PC-9 (cell line): Measurements from ENCODE around the gene REXO5. TPM values are rescaled to one million over a fixed set of nuclear protein-coding genes. Genes with fewer than 3 reads are reported as not detected.

Experiments used
- BruUV-seq: library from RNA; stranded (reverse); fragments of 400-500 nt; replicated peaks from 2 replicates; lab custom pipeline; 2021; lab: Mats Ljungman, UMichigan
- CTCF ChIA-PET: fragments of 300-600 bp; sonication (Branson Sonifier 250); formaldehyde crosslinking; loops from one replicate; lab custom pipeline; 2022; ENCODE audit warnings: antibody characterized with exemption; lab: Charles Lee
- POLR2A ChIA-PET: fragments of 300-600 bp; sonication (Branson Sonifier 250); formaldehyde crosslinking; loops from one replicate; lab custom pipeline; 2022; ENCODE audit warnings: antibody characterized with exemption; ENCODE audit not compliant: unreplicated experiment; lab: Charles Lee
- DNase-seq, 2 experiments: peaks; one replicate each; pipeline versions ENCODE4 v3.0.0 to v3.0.0-alpha.2; 2015 to 2022; ENCODE audit warnings: mixed read lengths in 1 of 2
- H2AFZ ChIP-seq: fragments of 200-600 bp; sonication (generic); 2 replicates; pipeline ENCODE4 v1.8.1; 2017; ENCODE audit warnings: antibody characterized with exemption
- H3F3A ChIP-seq: fragments of 200-600 bp; sonication (generic); 2 replicates; pipeline ENCODE4 v1.8.1; 2017; ENCODE audit warnings: antibody characterized with exemption, mild to moderate bottlenecking, low read depth; ENCODE audit not compliant: insufficient read depth
- H3K27ac ChIP-seq: fragments of 200-600 bp; sonication (generic); 2 replicates; pipeline ENCODE4 v1.6.1; 2016; ENCODE audit warnings: mixed run types
- H3K27me3 ChIP-seq: fragments of 200-600 bp; sonication (generic); 2 replicates; pipeline ENCODE4 v1.6.1; 2016; ENCODE audit warnings: low read depth, mixed run types; ENCODE audit not compliant: insufficient read depth
- H3K36me3 ChIP-seq: fragments of 200-600 bp; sonication (generic); 2 replicates; pipeline ENCODE4 v1.6.1; 2016; ENCODE audit warnings: low read depth, mixed run types
- H3K4me1 ChIP-seq: fragments of 200-600 bp; sonication (generic); replicated peaks from 2 replicates; pipeline ENCODE4 v1.6.1; 2016; ENCODE audit warnings: mixed run types; ENCODE audit not compliant: insufficient read depth
- H3K4me2 ChIP-seq: fragments of 200-600 bp; sonication (generic); 2 replicates; pipeline ENCODE4 v1.6.1; 2017; ENCODE audit warnings: mixed run types
- H3K4me3 ChIP-seq: fragments of 200-600 bp; sonication (generic); 2 replicates; pipeline ENCODE4 v1.6.1; 2016; ENCODE audit warnings: mixed run types
- H3K79me2 ChIP-seq: fragments of 200-600 bp; sonication (generic); 2 replicates; pipeline ENCODE4 v1.6.1; 2017; ENCODE audit warnings: low read depth, mixed run types
- H3K9me2 ChIP-seq: fragments of 200-600 bp; sonication (generic); 2 replicates; pipeline ENCODE4 v1.8.1; 2017; ENCODE audit warnings: mild to moderate bottlenecking; ENCODE audit not compliant: insufficient read depth
- H3K9me3 ChIP-seq: fragments of 200-600 bp; sonication (generic); 2 replicates; pipeline ENCODE4 v1.8.1; 2016; ENCODE audit warnings: low read depth; ENCODE audit not compliant: insufficient read depth
- H4K20me1 ChIP-seq: fragments of 200-600 bp; sonication (generic); 2 replicates; pipeline ENCODE4 v1.8.1; 2017; ENCODE audit not compliant: insufficient read depth
- CTCF ChIP-seq: fragments of 200-600 bp; sonication (generic); conservative IDR thresholded peaks from 2 replicates; pipeline ENCODE4 v1.6.1; 2017; ENCODE audit warnings: mixed run types, antibody characterized with exemption, mild to moderate bottlenecking, moderate library complexity
- EZH2 ChIP-seq: fragments of 200-600 bp; sonication (generic); IDR thresholded peaks from 2 replicates; pipeline ENCODE4 v1.8.0; 2017; ENCODE audit warnings: antibody characterized with exemption, low read depth
- intact Hi-C: fragments of 100-400 bp; cut with micrococcal nuclease; formaldehyde crosslinking; loops from one replicate; pipeline ENCODE4 v1.10.0; 2022; ENCODE audit not compliant: unreplicated experiment
- total RNA-seq: library from RNA; stranded (reverse); gene quantifications from 2 replicates; pipeline ENCODE4 v1.2.3, GENCODE V29; 2021

The REXO5 gene
- total RNA-seq, 1 experiment from 2014 or later: 13.2 TPM

GRCh38 chr16:20765732-20766131 lies 40.6 kb upstream of the REXO5 start:
- no TSS peak for BruUV-seq
- DNase-seq: no peak
- Histone ChIP-seq H3K79me2 (no peaks in the 10 kb centered on the region), H3K9me2 (no peaks in the 10 kb centered on the region), H3K27me3 (peaks cover 20% of the 10 kb centered on the region; the same call in 1 of the 2 replicates), H3K4me3 (no peak overlapping the region), H3F3A (no peaks in the 10 kb centered on the region), H3K4me1 (peaks cover 4% of the 10 kb centered on the region; the same call in 1 of the 2 replicates), H4K20me1 (no peaks in the 10 kb centered on the region), H2AFZ (no peak overlapping the region), H3K4me2 (no peak overlapping the region), H3K36me3 (no peaks in the 10 kb centered on the region), H3K27ac (no peak overlapping the region), H3K9me3 (peaks cover 10% of the 10 kb centered on the region; the same call in 1 of the 2 replicates)
- ChIA-PET POLR2A (no interaction called here), CTCF (no interaction called here)
- intact Hi-C loops: no loop called here
- TF ChIP-seq CTCF: no peak
- TF ChIP-seq EZH2: no peak

GRCh38 chr16:20766294-20766693 lies 40.0 kb upstream of the REXO5 start:
- ChIA-PET CTCF (no interaction called here), POLR2A (no interaction called here)
- no peaks in the 10 kb centered on the region for H3K79me2 ChIP-seq

GRCh38 chr16:20767577-20767976 lies 38.8 kb upstream of the REXO5 start:
- no peaks in the 10 kb centered on the region for H3F3A ChIP-seq
- no peaks in the 10 kb centered on the region for H3K36me3 ChIP-seq
- H4K20me1 ChIP-seq: no peaks in the 10 kb centered on the region
- no peak for DNase-seq
- 0 out of 2 replicates have a peak, but pooled peaks cover 1% of the 10 kb centered on the region for H3K27me3 ChIP-seq
- no peak overlapping the region for H3K27ac ChIP-seq
- H3K9me2 ChIP-seq: no peaks in the 10 kb centered on the region
- no peak overlapping the region for H3K4me3 ChIP-seq
- ChIA-PET POLR2A (interaction anchor here (0.6 kb wide), 1 partner anchor 10 kb away, joined by 4 read pairs; no protein-coding TSS in a partner anchor), CTCF (no interaction called here)
- intact Hi-C loops: no loop called here
- H2AFZ ChIP-seq: no peak overlapping the region
- H3K4me2 ChIP-seq: no peak overlapping the region
- no TSS peak for BruUV-seq
- TF ChIP-seq EZH2 (no peak), CTCF (no peak)
- peaks cover 6% of the 10 kb centered on the region; the same call in 1 of the 2 replicates for H3K9me3 ChIP-seq
- H3K4me1 ChIP-seq: peaks cover 4% of the 10 kb centered on the region; the same call in 1 of the 2 replicates
- H3K79me2 ChIP-seq: no peaks in the 10 kb centered on the region

More at GRCh38 chr16:20766294-20766693, 40.0 kb upstream of the REXO5 start:
- Histone ChIP-seq H3K27ac (no peak overlapping the region), H4K20me1 (no peaks in the 10 kb centered on the region), H3K4me3 (no peak overlapping the region), H3K27me3 (peaks cover 14% of the 10 kb centered on the region; the same call in 1 of the 2 replicates), H3K36me3 (no peaks in the 10 kb centered on the region), H3K9me3 (peaks cover 10% of the 10 kb centered on the region; the same call in 1 of the 2 replicates), H3F3A (no peaks in the 10 kb centered on the region), H3K9me2 (no peaks in the 10 kb centered on the region), H2AFZ (no peak overlapping the region), H3K4me1 (peaks cover 4% of the 10 kb centered on the region; the same call in 1 of the 2 replicates), H3K4me2 (no peak overlapping the region)
- TF ChIP-seq CTCF (no peak), EZH2 (no peak)
- no TSS peak for BruUV-seq
- DNase-seq: no peak
- intact Hi-C loops: no loop called here
